ENCODE measurements around the gene MYCBP. TPM values are rescaled to one million over a fixed set of nuclear protein-coding genes. Genes with fewer than 3 reads are reported as not detected.

The MYCBP gene
- total RNA-seq, 1 donor from 2014 or later, result 21.6 TPM

- no peaks in the 10 kb centered on the region for H3K9me3 ChIP-seq
- H3K27ac ChIP-seq, result no peak overlapping the region
- no peak for TF ChIP-seq CTCF (IDR thresholded peaks at IDR 0.05)
- H3K4me1 ChIP-seq, result peaks cover 16% of the 10 kb centered on the region
- H3K36me3 ChIP-seq, result no peaks in the 10 kb centered on the region
- DNase-seq (no peak), ATAC-seq (no peak)
- intact Hi-C loops (cut with DNase I), result no loop called here
- no peak overlapping the region for H3K4me3 ChIP-seq
- peaks cover 65% of the 10 kb centered on the region for H3K27me3 ChIP-seq (ENCODE audit: low read depth)
These were observed 58.6 kb downstream of the MYCBP start for GRCh38 chr1:38814444-38814983.

- no peak overlapping the region for H3K4me3 ChIP-seq
- intact Hi-C loops (cut with DNase I), result no loop called here
- no peak for ATAC-seq
- no peak for DNase-seq
- no peak overlapping the region for H3K27ac ChIP-seq
- no peak for TF ChIP-seq CTCF (IDR thresholded peaks at IDR 0.05)
- H3K9me3 ChIP-seq, result no peaks in the 10 kb centered on the region
- peaks cover 5% of the 10 kb centered on the region for H3K4me1 ChIP-seq
- H3K36me3 ChIP-seq, result no peaks in the 10 kb centered on the region
- H3K27me3 ChIP-seq (ENCODE audit: low read depth), result peaks cover 49% of the 10 kb centered on the region
These were observed 60.2 kb downstream of the MYCBP start for GRCh38 chr1:38812981-38813380.

Other genes starting within 250 kb of the MYCBP start
- 33.9 TPM for gene RRAGC, start 13.6 kb downstream of the MYCBP start, total RNA-seq
- not detected for gene GJA9, start 8.2 kb upstream of the MYCBP start, total RNA-seq
- gene RHBDL2, start 68.5 kb upstream of the MYCBP start, total RNA-seq, result 0.32 TPM
- 43.8 TPM for gene AKIRIN1, start 117.9 kb upstream of the MYCBP start, total RNA-seq
- 140 TPM for gene NDUFS5, start 153.0 kb upstream of the MYCBP start, total RNA-seq